Liver (tissue), 2 donors: ENCODE results near the gene CACNA1D.

Source experiments
- FOXA1 ChIP-seq: IDR thresholded peaks from 2 replicates; pipeline ENCODE4 v1.6.1; 2016; ENCODE audit warnings: antibody characterized with exemption
- TF ChIP-seq, protein P1 (sequence below): fragments of 150-350 bp; IDR thresholded peaks from 2 replicates; pipeline ENCODE4 v1.5.1; 2017; ENCODE audit warnings: improper control_type of control experiment, low read depth, low read length; ENCODE audit not compliant: missing input control
- TF ChIP-seq, protein P2 (sequence below): IDR thresholded peaks from 2 replicates; pipeline ENCODE4 v1.6.1; 2016; ENCODE audit warnings: antibody characterized with exemption
- TF ChIP-seq, protein P3 (sequence below): IDR thresholded peaks from 2 replicates; pipeline ENCODE4 v1.6.1; 2016; ENCODE audit warnings: antibody characterized with exemption
- TF ChIP-seq, protein P4 (sequence below): IDR thresholded peaks from 2 replicates; pipeline ENCODE4 v1.6.1; 2016; ENCODE audit warnings: antibody characterized with exemption, mild to moderate bottlenecking
- donor health status: healthy.

DNA sequence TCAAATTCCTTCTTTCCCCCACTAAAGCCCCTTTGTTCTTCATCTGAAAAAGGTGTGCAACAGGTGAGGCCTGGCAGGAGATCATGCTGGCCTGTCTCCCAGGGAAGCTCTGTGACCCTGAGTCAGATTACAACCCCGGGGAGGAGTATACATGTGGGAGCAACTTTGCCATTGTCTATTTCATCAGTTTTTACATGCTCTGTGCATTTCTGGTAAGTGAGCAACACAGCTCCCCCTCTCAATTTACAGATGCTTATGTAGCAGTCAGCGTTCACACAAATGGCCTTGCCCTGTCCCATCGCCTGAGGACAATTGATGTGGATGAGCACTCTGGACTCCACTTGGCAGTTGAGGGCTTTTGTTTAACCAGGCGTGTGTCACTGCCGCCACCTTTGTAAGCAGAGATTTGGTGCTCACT is 281.4 kb downstream of the CACNA1D start:
- TF ChIP-seq, protein P1, sequence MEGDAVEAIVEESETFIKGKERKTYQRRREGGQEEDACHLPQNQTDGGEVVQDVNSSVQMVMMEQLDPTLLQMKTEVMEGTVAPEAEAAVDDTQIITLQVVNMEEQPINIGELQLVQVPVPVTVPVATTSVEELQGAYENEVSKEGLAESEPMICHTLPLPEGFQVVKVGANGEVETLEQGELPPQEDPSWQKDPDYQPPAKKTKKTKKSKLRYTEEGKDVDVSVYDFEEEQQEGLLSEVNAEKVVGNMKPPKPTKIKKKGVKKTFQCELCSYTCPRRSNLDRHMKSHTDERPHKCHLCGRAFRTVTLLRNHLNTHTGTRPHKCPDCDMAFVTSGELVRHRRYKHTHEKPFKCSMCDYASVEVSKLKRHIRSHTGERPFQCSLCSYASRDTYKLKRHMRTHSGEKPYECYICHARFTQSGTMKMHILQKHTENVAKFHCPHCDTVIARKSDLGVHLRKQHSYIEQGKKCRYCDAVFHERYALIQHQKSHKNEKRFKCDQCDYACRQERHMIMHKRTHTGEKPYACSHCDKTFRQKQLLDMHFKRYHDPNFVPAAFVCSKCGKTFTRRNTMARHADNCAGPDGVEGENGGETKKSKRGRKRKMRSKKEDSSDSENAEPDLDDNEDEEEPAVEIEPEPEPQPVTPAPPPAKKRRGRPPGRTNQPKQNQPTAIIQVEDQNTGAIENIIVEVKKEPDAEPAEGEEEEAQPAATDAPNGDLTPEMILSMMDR, result no peak
- TF ChIP-seq, protein P2, sequence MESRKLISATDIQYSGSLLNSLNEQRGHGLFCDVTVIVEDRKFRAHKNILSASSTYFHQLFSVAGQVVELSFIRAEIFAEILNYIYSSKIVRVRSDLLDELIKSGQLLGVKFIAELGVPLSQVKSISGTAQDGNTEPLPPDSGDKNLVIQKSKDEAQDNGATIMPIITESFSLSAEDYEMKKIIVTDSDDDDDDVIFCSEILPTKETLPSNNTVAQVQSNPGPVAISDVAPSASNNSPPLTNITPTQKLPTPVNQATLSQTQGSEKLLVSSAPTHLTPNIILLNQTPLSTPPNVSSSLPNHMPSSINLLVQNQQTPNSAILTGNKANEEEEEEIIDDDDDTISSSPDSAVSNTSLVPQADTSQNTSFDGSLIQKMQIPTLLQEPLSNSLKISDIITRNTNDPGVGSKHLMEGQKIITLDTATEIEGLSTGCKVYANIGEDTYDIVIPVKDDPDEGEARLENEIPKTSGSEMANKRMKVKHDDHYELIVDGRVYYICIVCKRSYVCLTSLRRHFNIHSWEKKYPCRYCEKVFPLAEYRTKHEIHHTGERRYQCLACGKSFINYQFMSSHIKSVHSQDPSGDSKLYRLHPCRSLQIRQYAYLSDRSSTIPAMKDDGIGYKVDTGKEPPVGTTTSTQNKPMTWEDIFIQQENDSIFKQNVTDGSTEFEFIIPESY, result no peak
- TF ChIP-seq, protein P3, sequence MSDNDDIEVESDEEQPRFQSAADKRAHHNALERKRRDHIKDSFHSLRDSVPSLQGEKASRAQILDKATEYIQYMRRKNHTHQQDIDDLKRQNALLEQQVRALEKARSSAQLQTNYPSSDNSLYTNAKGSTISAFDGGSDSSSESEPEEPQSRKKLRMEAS, result no peak
- TF ChIP-seq FOXA1, result no peak
- TF ChIP-seq, protein P4, sequence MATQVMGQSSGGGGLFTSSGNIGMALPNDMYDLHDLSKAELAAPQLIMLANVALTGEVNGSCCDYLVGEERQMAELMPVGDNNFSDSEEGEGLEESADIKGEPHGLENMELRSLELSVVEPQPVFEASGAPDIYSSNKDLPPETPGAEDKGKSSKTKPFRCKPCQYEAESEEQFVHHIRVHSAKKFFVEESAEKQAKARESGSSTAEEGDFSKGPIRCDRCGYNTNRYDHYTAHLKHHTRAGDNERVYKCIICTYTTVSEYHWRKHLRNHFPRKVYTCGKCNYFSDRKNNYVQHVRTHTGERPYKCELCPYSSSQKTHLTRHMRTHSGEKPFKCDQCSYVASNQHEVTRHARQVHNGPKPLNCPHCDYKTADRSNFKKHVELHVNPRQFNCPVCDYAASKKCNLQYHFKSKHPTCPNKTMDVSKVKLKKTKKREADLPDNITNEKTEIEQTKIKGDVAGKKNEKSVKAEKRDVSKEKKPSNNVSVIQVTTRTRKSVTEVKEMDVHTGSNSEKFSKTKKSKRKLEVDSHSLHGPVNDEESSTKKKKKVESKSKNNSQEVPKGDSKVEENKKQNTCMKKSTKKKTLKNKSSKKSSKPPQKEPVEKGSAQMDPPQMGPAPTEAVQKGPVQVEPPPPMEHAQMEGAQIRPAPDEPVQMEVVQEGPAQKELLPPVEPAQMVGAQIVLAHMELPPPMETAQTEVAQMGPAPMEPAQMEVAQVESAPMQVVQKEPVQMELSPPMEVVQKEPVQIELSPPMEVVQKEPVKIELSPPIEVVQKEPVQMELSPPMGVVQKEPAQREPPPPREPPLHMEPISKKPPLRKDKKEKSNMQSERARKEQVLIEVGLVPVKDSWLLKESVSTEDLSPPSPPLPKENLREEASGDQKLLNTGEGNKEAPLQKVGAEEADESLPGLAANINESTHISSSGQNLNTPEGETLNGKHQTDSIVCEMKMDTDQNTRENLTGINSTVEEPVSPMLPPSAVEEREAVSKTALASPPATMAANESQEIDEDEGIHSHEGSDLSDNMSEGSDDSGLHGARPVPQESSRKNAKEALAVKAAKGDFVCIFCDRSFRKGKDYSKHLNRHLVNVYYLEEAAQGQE, result no peak
